K562 (cell line): ENCODE results near the gene PPRC1. TPM values are rescaled to one million over a fixed set of nuclear protein-coding genes. Genes with fewer than 3 reads are reported as not detected.
A peak's percentile ranks its signal among the peaks of the same experiment; 100 is the strongest.

Source experiments
- ARID1B ChIP-seq: fragments of 450-650 bp; IDR thresholded peaks from 2 replicates; pipeline ENCODE4 v1.6.1; 2016; ENCODE audit warnings: antibody characterized with exemption, mild to moderate bottlenecking, inconsistent platforms
- BCOR ChIP-seq: fragments of 450-650 bp; IDR thresholded peaks from 2 replicates; pipeline ENCODE4 v1.6.1; 2016
- CHAMP1 ChIP-seq: fragments of 450-650 bp; IDR thresholded peaks from 2 replicates; pipeline ENCODE4 v1.6.1; 2016; ENCODE audit warnings: mild to moderate bottlenecking
- ELF1 ChIP-seq: fragments of 200-800 bp; sonication (Bioruptor generic); IDR thresholded peaks from 2 replicates; pipeline ENCODE4 v1.6.1; 2016; ENCODE audit warnings: missing genetic modification characterization, missing compliant biosample characterization
- ELF2 ChIP-seq: fragments of 250-450 bp; sonication (Bioruptor Pico); IDR thresholded peaks from 2 replicates; pipeline ENCODE4 v1.5.0; 2021; ENCODE audit warnings: mild to moderate bottlenecking
- FOXA3 ChIP-seq, 2 experiments: fragments of 450-650 bp in 1 of 2; sonication (generic) in 1 of 2; formaldehyde crosslinking; IDR thresholded peaks in 1 of 2; conservative IDR thresholded peaks in 1 of 2; 2 replicates each; pipeline versions ENCODE4 v1.4.0 to v1.8.0; 2020 to 2022; ENCODE audit warnings: mild to moderate bottlenecking in 2 of 2, missing genetic modification reagents in 1 of 2
- FUS ChIP-seq: fragments of 200-400 bp; formaldehyde crosslinking; optimal IDR thresholded peaks from 2 replicates; pipeline ENCODE3; 2017; ENCODE audit warnings: low read depth, low read length
- HEY1 ChIP-seq: fragments of 250-450 bp; sonication (Bioruptor Pico); IDR thresholded peaks from 2 replicates; pipeline ENCODE4 v1.5.0; 2020; ENCODE audit warnings: mild to moderate bottlenecking, moderate library complexity, borderline replicate concordance
- HLTF ChIP-seq: fragments of 450-650 bp; IDR thresholded peaks from 2 replicates; pipeline ENCODE4 v1.6.1; 2016
- ILK ChIP-seq: fragments of 450-650 bp; IDR thresholded peaks from 2 replicates; pipeline ENCODE4 v1.6.1; 2016; ENCODE audit warnings: missing genetic modification characterization, low read depth, mild to moderate bottlenecking, missing compliant biosample characterization, moderate library complexity, borderline replicate concordance
- IRF2 ChIP-seq: sonication (generic); formaldehyde crosslinking; IDR thresholded peaks from 2 replicates; pipeline ENCODE4 v1.8.1; 2022; ENCODE audit warnings: mild to moderate bottlenecking, missing genetic modification reagents
- KDM2B ChIP-seq: fragments of 250-450 bp; sonication (Bioruptor Pico); IDR thresholded peaks from 2 replicates; pipeline ENCODE4 v1.8.0; 2021; ENCODE audit warnings: mild to moderate bottlenecking, moderate library complexity
- PCBP1 ChIP-seq: fragments of 200-400 bp; formaldehyde crosslinking; IDR thresholded peaks from 2 replicates; pipeline ENCODE4 v1.6.1; 2018; ENCODE audit warnings: mild to moderate bottlenecking, low read depth, low read length; ENCODE audit not compliant: poor library complexity, severe bottlenecking
- RERE ChIP-seq: sonication (generic); formaldehyde crosslinking; IDR thresholded peaks from 2 replicates; pipeline ENCODE4 v1.8.0; 2023; ENCODE audit warnings: missing genetic modification reagents, mild to moderate bottlenecking, borderline replicate concordance
- ZNF253 ChIP-seq: fragments of 250-450 bp; sonication (Bioruptor Pico); conservative IDR thresholded peaks from 2 replicates; pipeline ENCODE4 v1.6.1; 2021; ENCODE audit warnings: mild to moderate bottlenecking
- ZNF740 ChIP-seq, 3 experiments: fragments of 200-800 bp in 1 of 3; sonication (Bioruptor generic) in 1 of 3; sonication (generic) in 1 of 3; formaldehyde crosslinking in 1 of 3; IDR thresholded peaks; 2 replicates each; pipeline versions ENCODE4 v1.6.1 to v1.8.0; 2016 to 2022; ENCODE audit warnings: mild to moderate bottlenecking in 2 of 3, missing compliant biosample characterization in 2 of 3, missing genetic modification characterization in 2 of 3, missing genetic modification reagents in 1 of 3
- polyA plus RNA-seq, 8 experiments: library from polyadenylated mRNA; depleted of rRNA in 4 of 8; stranded (reverse) in 5 of 8; unstranded in 3 of 8; fragments of >200 nt; fragmentation: Nextera tagmentation in 2 of 8; fragmentation: Illumina TruSeq in 1 of 8; extraction: Ambion mirVana in 2 of 8; extraction: Trizol in 1 of 8; gene quantifications; 2 replicates each; pipeline versions ENCODE4 v1.2.1 to v1.2.3, GENCODE V29; 2011 to 2014; ENCODE audit warnings: inconsistent platforms in 1 of 8, missing spikeins in 1 of 8
- total RNA-seq, 7 experiments: library from RNA; depleted of rRNA in 6 of 7; stranded (reverse); fragments of >200 nt in 6 of 7; fragmentation: Illumina TruSeq in 2 of 7; extraction: Trizol in 2 of 7; gene quantifications; 2 replicates each; pipeline versions ENCODE4 v1.2.1 to v1.2.3, GENCODE V29; 2011 to 2021; ENCODE audit warnings: low replicate concordance in 1 of 7
- TF ChIP-seq, protein P1 (sequence below), 3 experiments: IDR thresholded peaks in 2 of 3; conservative IDR thresholded peaks in 1 of 3; 2 replicates each; pipeline ENCODE4 v1.5.1; 2011 to 2012; ENCODE audit warnings: low read length in 3 of 3, mild to moderate bottlenecking in 3 of 3, control low read depth in 2 of 3, improper control_type of control experiment in 1 of 3, inconsistent platforms in 1 of 3, low read depth in 1 of 3, mixed read lengths in 1 of 3, moderate library complexity in 1 of 3; ENCODE audit not compliant: insufficient read depth in 2 of 3

Gene PPRC1
- total and polyA plus RNA-seq, 9 of the 15 experiments (the other 6 are each of a cell fraction or from before 2014, with no cell fraction given), result 8.5 to 47.1 (median 16.2) TPM

GRCh38 chr10:102112210-102112817 lies 20.5 kb upstream of the PPRC1 start (continued):
- no peak for TF ChIP-seq RERE (CRISPR knock-in tag)
- peak; percentile 96 for TF ChIP-seq BCOR
- TF ChIP-seq ELF2 (CRISPR knock-in tag), result no peak
- TF ChIP-seq, protein P1, sequence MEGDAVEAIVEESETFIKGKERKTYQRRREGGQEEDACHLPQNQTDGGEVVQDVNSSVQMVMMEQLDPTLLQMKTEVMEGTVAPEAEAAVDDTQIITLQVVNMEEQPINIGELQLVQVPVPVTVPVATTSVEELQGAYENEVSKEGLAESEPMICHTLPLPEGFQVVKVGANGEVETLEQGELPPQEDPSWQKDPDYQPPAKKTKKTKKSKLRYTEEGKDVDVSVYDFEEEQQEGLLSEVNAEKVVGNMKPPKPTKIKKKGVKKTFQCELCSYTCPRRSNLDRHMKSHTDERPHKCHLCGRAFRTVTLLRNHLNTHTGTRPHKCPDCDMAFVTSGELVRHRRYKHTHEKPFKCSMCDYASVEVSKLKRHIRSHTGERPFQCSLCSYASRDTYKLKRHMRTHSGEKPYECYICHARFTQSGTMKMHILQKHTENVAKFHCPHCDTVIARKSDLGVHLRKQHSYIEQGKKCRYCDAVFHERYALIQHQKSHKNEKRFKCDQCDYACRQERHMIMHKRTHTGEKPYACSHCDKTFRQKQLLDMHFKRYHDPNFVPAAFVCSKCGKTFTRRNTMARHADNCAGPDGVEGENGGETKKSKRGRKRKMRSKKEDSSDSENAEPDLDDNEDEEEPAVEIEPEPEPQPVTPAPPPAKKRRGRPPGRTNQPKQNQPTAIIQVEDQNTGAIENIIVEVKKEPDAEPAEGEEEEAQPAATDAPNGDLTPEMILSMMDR (IDR thresholded peaks at IDR 0.05 in 2 of 3, conservative IDR thresholded peaks at IDR 0.05 in 1 of 3; ENCODE audit: insufficient read depth in 2 of 3, low read depth in 1 of 3, low read length in 3 of 3), result peak; percentile 56 to 71 (median 68); a peak in 5 of 6 replicates
- peak; percentile 89 for TF ChIP-seq ARID1B
- TF ChIP-seq CHAMP1, result 0 out of 2 replicates have a peak, but pooled peaks have one; percentile 48
- TF ChIP-seq HEY1, result no peak
- TF ChIP-seq ZNF253 (CRISPR knock-in tag), result no peak
- no peak for TF ChIP-seq PCBP1
- no peak for TF ChIP-seq ELF1 (tag)
- no peak for TF ChIP-seq ILK (tag)
- no peak for TF ChIP-seq FUS
- TF ChIP-seq ZNF740 (CRISPR knock-in tag; IDR thresholded peaks at IDR 0.05), result peak; percentile 68
- peak in 1 of 2 experiments; percentile 45; a peak in 1 of 4 replicates for TF ChIP-seq ZNF740 (tag; IDR thresholded peaks at IDR 0.05)
- TF ChIP-seq FOXA3 (CRISPR knock-in tag; conservative IDR thresholded peaks at IDR 0.05 in 1 of 2, IDR thresholded peaks at IDR 0.05 in 1 of 2), result no peak
- no peak for TF ChIP-seq KDM2B (CRISPR knock-in tag)
- no peak for TF ChIP-seq IRF2 (CRISPR knock-in tag)
- TF ChIP-seq HLTF, result no peak
